Mucosa of rectum (tissue), 2 donors: ENCODE data around the gene ZNF227.
A peak's percentile ranks its signal among the peaks of the same experiment; 100 is the strongest.
"Not testable (repeated sequence)": the region's sequence is repeated elsewhere in the genome, so short reads cannot be mapped to it uniquely, and the experiment has no call there.

Experiments
- H3K27ac ChIP-seq, 2 donors: one replicate each; pipeline ENCODE4 v1.7.0; 2013; ENCODE audit warnings: inconsistent platforms in 2 of 2, low read depth in 2 of 2, low read length in 2 of 2
- H3K27me3 ChIP-seq, 2 donors: one replicate each; pipeline ENCODE4 v1.7.0; 2013; ENCODE audit warnings: low read length in 2 of 2; ENCODE audit not compliant: control insufficient read depth in 2 of 2, insufficient read depth in 2 of 2
- H3K36me3 ChIP-seq, 2 donors: one replicate each; pipeline ENCODE4 v1.7.0; 2013; ENCODE audit warnings: low read length in 2 of 2; ENCODE audit not compliant: control insufficient read depth in 2 of 2, insufficient read depth in 2 of 2
- H3K4me1 ChIP-seq, 2 donors: one replicate each; pipeline ENCODE4 v1.7.0; 2013; ENCODE audit warnings: low read length in 2 of 2, mild to moderate bottlenecking in 1 of 2; ENCODE audit not compliant: control insufficient read depth in 2 of 2, insufficient read depth in 2 of 2
- H3K4me3 ChIP-seq, 2 donors: one replicate each; pipeline ENCODE4 v1.7.0; 2013; ENCODE audit warnings: low read length in 2 of 2
- H3K9ac ChIP-seq, 2 donors: one replicate each; pipeline ENCODE4 v1.7.0; 2013; ENCODE audit warnings: low read length in 2 of 2, low read depth in 1 of 2, mild to moderate bottlenecking in 1 of 2
- H3K9me3 ChIP-seq, 2 donors: one replicate each; pipeline ENCODE4 v1.7.0; 2013; ENCODE audit warnings: low read length in 2 of 2; ENCODE audit not compliant: control insufficient read depth in 2 of 2
- donor health status: healthy.
- donor health status: Normal muscosa, but diverticular disease.

ZNF227 gene

DNA sequence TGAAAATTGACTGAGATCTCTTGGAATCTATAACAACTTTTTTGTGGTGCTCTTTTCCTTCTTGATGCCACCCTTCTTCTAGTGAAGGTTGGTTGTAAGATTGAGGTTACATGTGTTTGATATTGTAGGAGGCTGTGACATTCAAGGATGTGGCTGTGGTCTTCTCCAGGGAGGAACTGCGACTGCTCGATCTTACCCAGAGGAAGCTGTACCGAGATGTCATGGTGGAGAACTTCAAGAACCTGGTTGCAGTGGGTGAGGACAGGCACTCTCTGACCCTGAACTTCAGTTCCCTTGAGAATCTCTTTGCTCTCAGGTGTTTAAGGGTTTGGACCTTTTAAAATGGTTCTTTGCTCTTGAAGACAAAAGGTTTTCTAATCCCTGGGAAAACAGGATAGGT is 16.0 kb downstream of the ZNF227 start:
- Histone ChIP-seq H3K36me3 (peaks cover 38 to 55% of the 10 kb centered on the region in 2 donors), H3K27me3 (no peaks in the 10 kb centered on the region), H3K9me3 (peaks cover 14 to 26% of the 10 kb centered on the region in 2 donors), H3K9ac (no peak overlapping the region), H3K27ac (no peak overlapping the region), H3K4me1 (no peaks in the 10 kb centered on the region), H3K4me3 (no peak overlapping the region)

DNA sequence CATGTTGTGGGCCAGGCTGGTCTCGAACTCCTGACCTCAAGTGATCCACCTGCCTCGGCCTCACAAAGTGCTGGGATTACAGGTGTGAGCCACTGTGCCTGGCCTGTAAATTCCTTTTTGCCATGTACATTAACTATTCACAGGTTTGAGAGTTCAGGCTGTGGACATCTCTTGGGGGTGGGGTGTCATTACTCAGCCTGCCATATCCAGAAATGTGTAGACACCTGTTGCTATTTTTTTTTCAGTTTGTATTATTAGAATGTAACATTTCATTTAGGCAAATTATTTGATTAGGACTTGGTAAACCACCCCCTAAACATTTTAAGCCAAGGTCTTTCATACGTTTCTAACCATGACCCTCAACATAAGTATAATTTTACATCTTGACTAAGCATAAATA is 20.5 kb downstream of the ZNF227 start:
- Histone ChIP-seq H3K4me3 (no peak overlapping the region), H3K4me1 (no peaks in the 10 kb centered on the region), H3K27ac (no peak overlapping the region), H3K36me3 (peaks cover 70 to 83% of the 10 kb centered on the region in 2 donors), H3K9ac (no peak overlapping the region), H3K9me3 (peaks cover 43 to 58% of the 10 kb centered on the region in 2 donors), H3K27me3 (no peaks in the 10 kb centered on the region)

DNA sequence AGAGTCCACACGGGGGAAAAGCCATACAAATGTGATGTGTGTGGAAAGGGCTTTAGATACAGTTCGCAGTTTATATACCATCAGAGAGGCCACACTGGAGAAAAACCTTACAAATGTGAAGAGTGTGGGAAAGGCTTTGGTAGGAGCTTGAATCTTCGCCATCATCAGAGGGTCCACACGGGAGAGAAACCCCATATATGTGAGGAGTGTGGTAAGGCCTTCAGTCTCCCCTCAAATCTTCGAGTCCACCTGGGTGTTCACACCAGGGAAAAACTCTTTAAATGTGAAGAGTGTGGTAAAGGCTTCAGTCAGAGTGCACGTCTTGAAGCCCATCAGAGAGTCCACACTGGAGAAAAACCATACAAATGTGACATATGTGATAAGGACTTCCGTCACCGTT is 24.1 kb downstream of the ZNF227 start:
- Histone ChIP-seq H3K4me3 (no peak overlapping the region), H3K36me3 (peaks cover 51 to 54% of the 10 kb centered on the region in 2 donors)

DNA sequence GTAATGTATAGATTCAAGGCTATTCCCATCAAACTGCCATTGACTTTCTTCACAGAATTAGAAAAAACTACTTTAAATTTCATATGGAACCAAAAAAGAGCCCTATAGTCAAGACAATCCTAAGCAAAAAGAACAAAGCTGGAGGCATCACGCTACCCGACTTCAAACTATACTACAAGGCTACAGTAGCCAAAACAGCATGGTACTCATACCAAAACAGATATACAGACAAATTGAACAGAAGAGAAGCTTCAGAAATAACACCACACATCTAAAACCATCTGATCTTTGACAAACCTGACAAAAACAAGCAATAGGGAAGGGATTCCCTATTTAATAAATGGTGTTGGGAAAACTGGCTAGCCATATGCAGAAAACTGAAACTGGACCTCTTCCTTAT is 40.0 kb downstream of the ZNF227 start:
- H3K4me3 ChIP-seq, H3K9ac ChIP-seq, H3K27ac ChIP-seq, H3K4me1 ChIP-seq, H3K36me3 ChIP-seq, H3K27me3 ChIP-seq: not testable (repeated sequence)
- peaks cover 18 to 32% of the 10 kb centered on the region in 2 donors for H3K9me3 ChIP-seq

More for the DNA sequence above, 24.1 kb downstream of the ZNF227 start:
- H3K27me3 ChIP-seq, result no peaks in the 10 kb centered on the region
- no peaks in the 10 kb centered on the region for H3K4me1 ChIP-seq
- H3K9me3 ChIP-seq, result peaks cover 41 to 52% of the 10 kb centered on the region in 2 donors
- H3K9ac ChIP-seq, result no peak overlapping the region
- no peak overlapping the region for H3K27ac ChIP-seq

DNA sequence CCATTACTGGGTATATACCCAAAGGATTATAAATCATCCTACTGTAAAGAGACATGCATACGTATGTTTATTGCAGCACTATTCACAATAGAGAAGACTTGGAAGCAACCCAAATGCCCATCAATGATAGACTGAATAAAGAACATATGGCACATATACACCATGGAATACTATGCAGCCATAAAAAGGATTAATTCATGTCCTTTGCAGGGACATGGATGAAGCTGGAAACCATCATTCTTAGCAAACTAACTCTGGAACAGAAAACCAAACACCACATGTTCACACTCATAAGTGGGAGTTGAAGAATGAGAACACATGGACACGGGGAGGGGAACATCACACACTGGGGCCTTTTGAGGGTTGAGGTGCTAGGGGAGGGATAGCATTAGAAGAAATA is 41.1 kb downstream of the ZNF227 start:
- H3K27me3 ChIP-seq, H3K9ac ChIP-seq, H3K27ac ChIP-seq, H3K4me3 ChIP-seq, H3K4me1 ChIP-seq, H3K36me3 ChIP-seq: not testable (repeated sequence)
- peaks cover 18 to 29% of the 10 kb centered on the region in 2 donors for H3K9me3 ChIP-seq

DNA sequence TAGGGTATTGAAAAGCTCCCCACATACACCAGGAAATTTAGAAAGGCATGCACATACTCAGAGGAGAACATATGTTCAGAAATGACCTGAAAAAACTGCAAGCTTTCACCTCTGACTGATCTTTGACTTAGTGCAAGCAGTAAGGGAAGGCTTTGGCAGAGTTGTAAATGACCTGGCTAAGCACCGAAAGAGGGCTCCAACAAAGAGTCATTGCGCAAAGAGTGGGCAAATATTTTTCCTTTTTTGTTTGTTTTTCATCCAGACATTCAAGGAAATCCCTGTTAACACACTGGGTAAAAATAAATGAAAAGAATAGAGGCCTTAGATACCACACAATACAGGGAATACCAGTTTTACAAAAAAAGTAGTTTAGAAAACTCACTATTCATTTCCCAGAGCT is 42.2 kb downstream of the ZNF227 start:
- Histone ChIP-seq H3K4me3 (no peak overlapping the region), H3K9ac (no peak overlapping the region), H3K27me3 (no peaks in the 10 kb centered on the region), H3K27ac (no peak overlapping the region), H3K4me1 (no peaks in the 10 kb centered on the region), H3K9me3 (peaks cover 10 to 20% of the 10 kb centered on the region in 2 donors), H3K36me3 (peaks cover 0 to 4% of the 10 kb centered on the region in 2 donors)

DNA sequence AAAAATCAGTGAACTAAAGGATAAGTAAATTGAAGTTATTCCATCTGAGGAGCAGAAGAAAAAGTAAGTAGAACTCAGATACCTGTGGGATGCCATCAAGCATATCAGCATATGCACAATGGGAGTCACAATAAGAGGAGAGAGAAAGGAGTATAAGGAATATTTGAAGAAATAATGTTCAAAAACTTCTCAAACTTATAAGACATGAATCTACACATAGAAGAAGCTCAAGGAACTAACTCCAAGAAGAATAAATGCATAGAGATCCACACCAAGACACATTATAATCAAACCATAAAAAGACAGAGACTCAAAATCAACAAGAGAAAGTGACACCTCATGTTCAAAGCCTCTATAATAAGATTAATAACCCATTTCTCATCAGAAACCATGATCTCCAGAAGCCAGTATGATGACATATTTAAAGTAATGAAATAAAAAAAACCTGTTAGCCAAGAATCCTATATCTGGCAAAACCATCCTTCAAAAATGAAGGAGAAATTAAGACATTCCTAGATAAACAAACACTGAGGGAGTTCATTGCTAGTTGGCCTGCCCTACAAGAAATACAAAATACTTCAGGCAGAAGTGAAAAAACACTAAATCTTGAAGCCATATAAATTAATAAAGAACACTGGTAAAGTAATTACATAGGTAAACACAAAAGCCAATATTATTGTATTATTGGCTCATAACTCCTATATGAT is 43.5 kb downstream of the ZNF227 start:
- Histone ChIP-seq H3K27ac (no peak overlapping the region), H3K4me3 (no peak overlapping the region)

DNA sequence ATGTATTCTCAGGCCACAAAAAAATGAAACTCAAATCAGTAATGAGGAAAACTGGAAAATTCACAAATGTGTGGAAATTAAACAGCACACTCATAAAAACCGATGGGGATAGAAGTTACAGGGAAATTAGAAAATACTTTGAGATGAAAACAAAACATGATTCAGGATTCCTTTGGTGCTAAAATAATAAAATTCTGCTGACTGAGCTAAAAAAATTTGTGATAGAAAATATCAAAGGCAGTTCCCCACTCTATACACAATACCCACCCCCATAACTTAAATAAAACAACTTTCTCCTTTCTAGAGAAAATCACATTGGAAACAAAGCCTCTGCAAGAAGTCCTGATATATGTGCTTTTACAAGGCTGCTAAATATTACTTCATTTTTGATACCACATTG is 45.8 kb downstream of the ZNF227 start:
- Histone ChIP-seq H3K4me3 (no peak overlapping the region), H3K9ac (no peak overlapping the region), H3K27me3 (no peaks in the 10 kb centered on the region), H3K36me3 (peaks cover 0 to 4% of the 10 kb centered on the region in 2 donors), H3K9me3 (peaks cover 9 to 15% of the 10 kb centered on the region in 2 donors), H3K27ac (no peak overlapping the region), H3K4me1 (no peaks in the 10 kb centered on the region)

More for the DNA sequence above, 43.5 kb downstream of the ZNF227 start:
- H3K36me3 ChIP-seq, result peaks cover 0 to 4% of the 10 kb centered on the region in 2 donors
- H3K4me1 ChIP-seq, result no peaks in the 10 kb centered on the region
- no peak overlapping the region for H3K9ac ChIP-seq
- no peaks in the 10 kb centered on the region for H3K27me3 ChIP-seq
- peaks cover 9 to 15% of the 10 kb centered on the region in 2 donors for H3K9me3 ChIP-seq

DNA sequence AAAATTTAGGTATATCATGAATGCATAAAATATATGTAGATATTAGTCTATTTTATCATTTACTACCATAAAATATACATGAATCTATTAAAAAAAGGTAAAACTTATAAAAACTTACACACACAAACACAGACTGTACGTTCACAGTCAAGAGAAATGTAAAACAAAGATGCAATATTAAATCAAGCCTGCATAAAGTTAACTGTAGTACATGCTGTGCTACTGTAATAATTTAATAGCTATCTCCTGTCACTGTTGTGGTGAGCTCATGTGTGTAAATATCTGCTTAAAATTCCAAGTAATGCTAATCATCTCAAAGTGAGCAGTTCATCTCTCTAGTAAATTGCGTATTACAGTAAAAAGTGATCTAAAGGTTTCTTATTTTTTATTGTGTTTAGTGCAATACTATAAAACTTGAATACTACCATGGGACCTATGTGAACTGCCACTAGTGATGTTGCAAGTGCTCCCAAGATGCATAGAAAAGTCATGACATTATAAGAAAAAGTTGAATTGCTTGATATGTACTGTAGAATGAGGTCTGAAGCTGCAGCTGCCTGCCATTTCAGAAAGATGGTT is 46.6 kb downstream of the ZNF227 start:
- H3K27ac ChIP-seq, result no peak overlapping the region
- no peak overlapping the region for H3K9ac ChIP-seq
- no peaks in the 10 kb centered on the region for H3K27me3 ChIP-seq
- no peaks in the 10 kb centered on the region for H3K4me1 ChIP-seq
- peaks cover 6 to 11% of the 10 kb centered on the region in 2 donors for H3K9me3 ChIP-seq
- peaks cover 0 to 4% of the 10 kb centered on the region in 2 donors for H3K36me3 ChIP-seq
- H3K4me3 ChIP-seq, result peak overlapping the region; percentile 18 to 20

DNA sequence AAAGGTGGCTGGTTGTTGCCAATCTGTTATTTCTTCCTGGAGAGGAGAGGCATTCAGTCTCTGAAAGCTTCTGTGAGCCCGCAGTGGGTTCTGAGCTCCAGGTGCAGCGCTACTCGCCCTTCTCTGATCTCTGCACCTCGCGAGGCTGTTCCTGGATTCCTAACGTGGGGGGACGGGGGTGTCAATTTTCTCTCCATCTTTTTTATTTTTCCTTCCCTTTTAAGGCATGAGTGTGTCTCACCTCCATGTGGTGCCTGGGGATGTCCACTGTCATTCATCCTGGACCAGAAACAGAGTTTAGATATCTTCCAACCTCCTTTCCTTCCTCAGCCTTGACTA is 48.0 kb downstream of the ZNF227 start:
- Histone ChIP-seq H3K27ac (peak overlapping the region; percentile 73 to 81), H3K9me3 (no peaks in the 10 kb centered on the region), H3K9ac (peak overlapping the region; percentile 58 to 67), H3K4me3 (peak overlapping the region; percentile 77 to 80), H3K27me3 (no peaks in the 10 kb centered on the region), H3K4me1 (no peaks in the 10 kb centered on the region), H3K36me3 (no peaks in the 10 kb centered on the region)
